HG03354 (cell line): Measurements from ENCODE around the gene STIM1.

Experiments
- ATAC-seq: cut with Tn5 transposase; IDR thresholded peaks from one replicate; pipeline ENCODE4 v1.9.1; 2021; ENCODE audit warnings: mild to moderate bottlenecking; ENCODE audit not compliant: unreplicated experiment, poor library complexity, severe bottlenecking

The STIM1 gene

GRCh38 chr11:3827434-3828186 lies 27.9 kb upstream of the STIM1 start:
- ATAC-seq = no peak

DNA sequence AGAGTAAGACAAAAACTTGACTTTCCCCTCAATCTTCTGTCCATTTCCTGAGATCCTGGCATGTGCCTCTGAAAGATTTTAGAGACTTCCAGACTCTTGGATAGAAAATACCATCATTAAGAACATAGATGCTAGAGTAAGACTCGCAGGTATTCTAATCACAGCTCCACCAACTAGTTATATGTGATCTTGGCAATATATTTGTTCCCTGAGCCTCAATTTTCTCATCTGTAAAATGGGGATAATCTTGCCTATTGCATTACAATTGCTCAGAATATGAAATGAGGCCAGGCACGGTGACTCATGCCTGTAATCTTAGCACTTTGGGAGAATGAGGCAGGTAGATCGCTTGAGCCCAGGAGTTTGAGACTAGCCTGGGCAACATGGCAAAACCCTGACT lies 25.4 kb upstream of the STIM1 start:
- no peak for ATAC-seq

DNA sequence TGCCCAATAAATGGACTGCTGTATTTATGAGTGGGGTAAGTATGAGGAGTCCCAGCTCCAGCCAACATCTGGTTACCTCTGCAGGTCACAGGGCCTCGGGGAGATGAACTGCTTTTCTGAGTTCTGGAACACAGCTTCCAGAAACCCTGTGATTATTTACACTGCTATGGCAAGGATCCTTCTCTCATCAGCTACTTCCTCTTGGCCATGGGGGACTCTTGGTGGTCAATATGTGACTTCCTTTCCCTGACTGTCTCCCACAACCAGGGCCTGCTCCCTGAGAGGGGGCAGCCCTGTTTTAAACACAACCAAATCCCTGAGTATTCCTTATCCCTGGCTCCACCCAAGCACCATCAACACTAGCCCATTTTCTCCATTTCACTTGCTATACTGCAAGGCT lies 24.7 kb upstream of the STIM1 start:
- no peak for ATAC-seq

- ATAC-seq = no peak
Measured at GRCh38 chr11:3831378-3832239, 23.9 kb upstream of the STIM1 start.

GRCh38 chr11:3832816-3833215 lies 22.6 kb upstream of the STIM1 start:
- no peak for ATAC-seq

DNA sequence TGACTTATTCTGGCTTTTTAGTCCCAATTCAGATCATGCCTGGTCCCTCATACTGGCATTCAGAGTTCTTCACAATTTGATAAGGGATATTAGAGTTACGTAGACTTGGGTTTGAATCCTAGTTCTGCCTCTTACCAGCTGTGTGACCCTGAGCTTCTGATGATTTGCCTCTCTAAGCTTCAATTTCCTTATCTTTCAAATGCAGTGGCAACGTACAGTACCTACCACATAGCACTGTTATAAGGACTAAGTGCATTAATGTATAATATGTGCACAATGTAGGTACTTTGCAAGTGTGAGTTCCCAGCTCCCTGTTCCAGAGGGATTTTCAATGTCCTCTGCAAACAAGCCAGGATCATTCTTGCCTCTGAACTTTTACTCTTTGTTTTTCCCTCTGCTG lies 22.0 kb upstream of the STIM1 start:
- no peak for ATAC-seq

GRCh38 chr11:3834349-3834663 lies 21.2 kb upstream of the STIM1 start:
- no peak for ATAC-seq

DNA sequence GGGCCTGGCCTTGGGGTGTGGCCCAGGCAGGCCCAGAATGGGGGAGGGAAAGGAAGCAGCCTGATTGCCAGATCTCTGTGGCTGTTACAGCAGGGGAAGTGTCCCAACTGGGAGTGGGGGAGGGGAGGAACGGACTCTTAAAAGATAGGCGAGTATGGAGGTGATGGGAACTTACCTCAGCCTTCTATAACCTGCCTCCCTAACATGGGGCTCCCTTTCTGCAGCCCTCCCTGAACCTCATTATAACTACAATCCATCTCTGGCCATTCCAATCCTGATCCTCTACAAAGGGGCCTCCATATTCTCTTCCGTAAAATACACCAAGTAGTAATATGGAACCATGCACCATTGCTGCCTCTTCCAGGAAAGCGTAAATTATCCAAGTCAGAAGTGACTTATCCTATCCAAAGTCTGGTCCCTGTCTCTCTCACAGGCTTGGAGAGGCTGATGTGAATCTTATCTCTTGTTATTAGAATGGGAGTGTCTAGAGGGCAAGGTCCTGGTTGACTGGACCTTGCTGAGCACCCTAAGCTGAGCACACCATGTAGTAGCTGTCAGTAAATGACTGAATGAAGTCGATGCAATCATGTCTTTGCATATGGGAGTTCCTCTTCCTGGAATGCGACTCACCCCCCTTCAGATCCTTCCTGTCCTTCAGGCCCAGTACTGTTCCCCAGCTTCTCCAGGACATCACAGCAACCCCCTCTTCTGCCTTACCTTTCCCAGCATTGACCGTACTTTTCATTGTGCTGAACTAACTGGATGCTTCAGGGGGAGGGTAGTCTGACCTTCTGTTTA lies 20.6 kb upstream of the STIM1 start:
- ATAC-seq = no peak

DNA sequence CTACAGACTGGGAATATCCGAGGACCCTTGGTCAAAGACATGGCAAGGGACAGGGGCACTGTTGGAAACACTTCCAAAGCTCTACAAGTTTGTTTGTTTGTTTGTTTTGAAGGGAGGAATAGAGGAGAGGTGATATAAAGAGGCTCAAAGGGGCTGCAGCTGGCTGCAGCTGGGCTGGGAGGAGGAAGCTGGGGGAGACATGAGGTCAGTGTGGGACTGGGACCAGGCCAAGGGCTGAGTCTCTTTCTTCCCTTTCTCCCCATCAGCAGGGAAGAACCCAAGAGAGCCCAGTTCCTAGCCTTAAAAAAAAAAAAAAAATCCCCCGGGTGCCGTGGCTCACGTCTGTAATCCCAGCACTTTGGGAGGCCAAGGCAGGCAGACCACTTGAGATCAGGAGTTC lies 19.7 kb upstream of the STIM1 start:
- no peak for ATAC-seq

DNA sequence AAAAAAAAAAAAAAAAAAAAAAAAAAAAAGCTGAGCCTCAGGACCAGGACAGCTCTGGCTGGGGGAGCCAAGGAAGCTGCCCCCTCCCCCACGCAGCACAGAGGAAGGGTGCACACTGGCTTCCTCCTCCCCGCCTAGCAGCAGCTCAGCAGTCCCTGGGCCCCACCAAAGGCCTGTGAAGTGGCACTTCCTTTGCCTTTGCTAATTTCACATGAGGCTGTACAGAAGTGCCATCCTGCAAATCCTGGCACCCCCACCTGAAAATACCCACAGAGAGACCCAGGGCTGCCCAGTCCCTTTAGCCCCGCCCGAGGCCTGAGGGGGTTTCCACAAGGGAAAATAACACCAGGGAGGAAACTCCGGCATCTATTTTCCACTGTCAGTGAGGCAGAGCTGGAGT lies 18.6 kb upstream of the STIM1 start:
- no peak for ATAC-seq

- no peak for ATAC-seq
Measured at GRCh38 chr11:3837793-3838192, 17.7 kb upstream of the STIM1 start.

- no peak for ATAC-seq
Measured at GRCh38 chr11:3838504-3838903, 17.0 kb upstream of the STIM1 start.

- ATAC-seq = no peak
Measured at GRCh38 chr11:3840004-3840869, 15.2 kb upstream of the STIM1 start.

DNA sequence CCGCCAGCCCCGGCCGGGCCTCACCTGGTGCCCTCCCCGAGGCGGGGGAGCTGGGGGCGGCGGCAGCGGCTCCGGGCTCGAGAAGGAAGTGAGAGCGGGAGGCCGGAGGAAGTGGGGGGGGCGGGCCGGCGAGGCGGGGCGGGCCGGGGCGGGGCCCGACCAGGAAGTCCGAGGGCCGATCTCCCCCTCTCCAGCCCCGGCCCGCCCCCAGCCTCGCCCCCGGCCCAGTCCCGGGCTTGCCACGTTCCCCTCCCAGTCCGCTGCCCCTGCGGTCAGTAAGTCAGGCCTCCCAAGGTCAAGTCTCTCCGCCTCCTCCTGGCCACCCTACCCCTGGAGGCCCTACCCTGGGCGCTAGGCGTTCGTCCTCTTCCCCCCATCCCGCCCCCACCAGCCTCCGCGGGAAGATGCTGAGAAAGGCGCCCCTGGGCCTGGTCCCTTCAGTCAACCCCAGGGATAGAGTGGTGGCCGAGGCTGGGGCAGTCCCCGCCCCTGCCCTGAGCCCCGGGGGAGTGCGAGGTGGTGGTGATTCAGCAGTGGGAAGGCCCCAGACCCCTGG lies 14.5 kb upstream of the STIM1 start, which contains the start of gene RHOG:
TSS of gene RHOG (minus strand) at position 90 of the 556 bp plus-strand sequence. CDS start 12,821 bp downstream, outside the sequence.
- peak; percentile 63 for ATAC-seq

DNA sequence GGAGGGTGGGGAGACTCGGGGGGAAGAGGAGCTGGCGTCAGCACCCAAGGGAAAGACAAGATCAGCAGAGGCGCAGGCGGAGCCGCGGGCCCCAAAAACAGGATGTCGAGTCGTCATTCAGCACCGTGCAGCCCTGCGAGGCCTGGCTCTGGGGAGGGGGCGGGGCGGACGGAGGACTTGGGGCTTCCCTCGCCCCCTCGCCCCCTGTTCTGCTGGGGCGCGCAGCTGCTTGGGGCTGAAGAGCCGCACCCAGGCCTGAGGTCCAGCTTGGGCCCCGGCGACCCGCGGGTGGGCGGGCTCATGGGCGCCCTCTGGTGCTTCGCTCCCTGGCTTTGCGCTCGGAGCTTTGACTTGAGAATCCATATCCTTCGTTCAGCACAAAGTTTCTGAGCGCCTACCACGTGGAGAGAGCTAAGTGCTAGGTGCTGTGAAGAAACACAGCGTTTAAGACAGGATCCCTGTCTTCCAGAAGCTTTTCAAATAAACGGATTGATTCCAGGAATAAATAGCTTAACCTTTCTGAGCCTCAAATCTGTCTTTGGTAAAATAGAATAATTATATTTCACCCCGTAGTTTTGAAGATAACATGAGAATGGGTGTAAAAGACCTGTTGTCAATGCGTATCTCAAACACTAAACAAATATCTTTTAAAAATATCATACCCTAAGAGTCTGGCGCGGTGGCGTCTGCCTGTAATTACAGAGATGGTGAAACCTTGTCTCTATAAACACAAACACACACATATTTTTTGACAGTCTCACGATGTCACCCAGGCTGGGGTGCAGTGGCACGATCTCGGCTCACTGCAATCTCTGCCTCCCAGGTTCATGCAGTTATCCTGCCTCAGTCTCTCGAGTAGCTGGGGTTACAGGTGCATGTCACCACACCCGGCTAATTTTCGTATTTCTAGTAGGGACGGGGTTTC lies 13.8 kb upstream of the STIM1 start:
- ATAC-seq = peak; percentile 69

DNA sequence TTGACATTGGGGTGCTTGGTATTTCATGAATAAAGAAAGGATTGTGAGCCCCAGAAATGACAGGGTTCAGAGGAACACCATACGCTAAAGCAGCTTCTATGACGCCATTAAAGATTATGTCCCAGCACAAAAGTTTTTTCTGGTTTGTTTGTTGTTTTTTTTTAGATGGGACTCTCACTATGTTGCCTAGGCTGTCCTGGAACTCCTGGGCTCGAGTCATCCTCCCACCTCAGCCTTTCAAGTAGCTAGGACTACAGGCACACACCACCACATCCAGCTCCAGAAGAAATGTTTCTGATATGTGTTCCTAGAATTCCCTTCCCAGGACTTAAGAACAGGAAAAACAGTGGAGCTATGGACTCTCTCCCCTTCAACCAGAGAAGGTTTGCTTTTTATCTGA lies 12.1 kb upstream of the STIM1 start:
- no peak for ATAC-seq

GRCh38 chr11:3845246-3845645 lies 10.2 kb upstream of the STIM1 start:
- ATAC-seq = no peak

- no peak for ATAC-seq
Measured at GRCh38 chr11:3845670-3846069, 9.8 kb upstream of the STIM1 start.
